GM03348 (cell line): Measurements from ENCODE around the gene FARP1.

ENCODE experiments used
- DNase-seq: peaks from one replicate; pipeline ENCODE4 v3.0.0; 2012; ENCODE audit warnings: low spot score

FARP1 gene

GRCh38 chr13:98482476-98483444 is 339.9 kb downstream of the FARP1 start:
- DNase-seq, result peak; percentile 75

- no peak for DNase-seq
Observed at GRCh38 chr13:98483601-98484288, 340.9 kb downstream of the FARP1 start.

GRCh38 chr13:98484289-98485219 is 341.7 kb downstream of the FARP1 start:
- DNase-seq, result peak; percentile 89

DNA sequence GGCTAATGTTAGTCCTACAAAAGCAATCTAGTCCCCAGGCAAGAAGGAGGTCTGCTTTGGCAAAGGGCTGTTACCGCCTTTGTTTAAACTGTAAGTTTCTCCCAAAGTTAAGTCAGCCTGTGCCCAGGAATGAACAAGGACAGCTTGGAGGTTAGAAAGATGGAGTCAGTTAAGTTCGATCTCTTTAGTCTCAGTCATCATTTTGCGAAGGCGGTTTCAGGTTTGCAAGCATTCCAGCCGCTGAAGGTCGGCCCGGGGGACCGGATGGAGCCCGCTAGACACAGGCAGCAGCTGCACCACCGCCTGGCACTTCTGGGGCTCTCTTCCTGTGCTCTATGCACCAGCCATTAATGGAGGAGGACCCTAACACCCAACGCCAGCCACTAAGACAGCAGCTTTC is 342.7 kb downstream of the FARP1 start:
- DNase-seq, result no peak

GRCh38 chr13:98486412-98486811 is 343.5 kb downstream of the FARP1 start:
- no peak for DNase-seq

DNA sequence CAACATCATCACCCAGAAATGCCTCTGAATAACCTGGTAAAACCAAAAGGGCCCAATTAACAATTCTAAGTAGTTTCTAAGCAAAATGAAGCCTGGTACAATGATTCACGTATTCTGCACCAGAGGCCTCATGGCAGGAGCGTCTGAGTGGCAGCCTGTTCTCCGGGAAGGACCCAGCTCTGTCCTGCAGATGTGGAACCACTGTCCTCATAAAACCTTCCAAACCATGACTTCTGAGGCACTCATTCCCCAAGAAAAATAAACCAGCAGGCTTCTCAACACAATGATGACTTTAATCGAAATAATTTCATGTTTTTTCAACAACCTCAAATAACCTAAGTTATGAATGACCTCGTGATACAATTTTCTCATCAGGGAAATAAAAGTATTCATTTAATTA is 344.1 kb downstream of the FARP1 start:
- DNase-seq, result no peak

GRCh38 chr13:98487522-98487921 is 344.6 kb downstream of the FARP1 start:
- no peak for DNase-seq

DNA sequence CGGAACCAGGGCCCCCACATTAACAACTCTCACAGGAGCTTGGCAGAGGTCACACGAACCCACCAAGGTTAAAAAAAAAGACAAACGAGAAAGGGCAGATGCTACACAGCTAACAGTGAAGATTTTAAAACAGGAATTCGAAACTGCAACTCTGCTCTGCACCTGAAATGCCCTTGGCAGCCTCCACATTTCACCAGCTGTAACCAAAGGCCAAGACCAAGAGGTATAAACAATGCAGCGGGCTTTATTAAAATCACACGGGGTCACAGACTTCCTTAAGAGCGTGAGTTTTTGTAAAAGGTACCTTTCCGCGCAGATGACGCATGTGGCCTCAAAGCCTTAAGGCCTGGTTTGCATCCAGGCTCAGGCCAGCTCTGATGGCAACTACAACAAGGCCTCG is 345.8 kb downstream of the FARP1 start:
- no peak for DNase-seq

DNA sequence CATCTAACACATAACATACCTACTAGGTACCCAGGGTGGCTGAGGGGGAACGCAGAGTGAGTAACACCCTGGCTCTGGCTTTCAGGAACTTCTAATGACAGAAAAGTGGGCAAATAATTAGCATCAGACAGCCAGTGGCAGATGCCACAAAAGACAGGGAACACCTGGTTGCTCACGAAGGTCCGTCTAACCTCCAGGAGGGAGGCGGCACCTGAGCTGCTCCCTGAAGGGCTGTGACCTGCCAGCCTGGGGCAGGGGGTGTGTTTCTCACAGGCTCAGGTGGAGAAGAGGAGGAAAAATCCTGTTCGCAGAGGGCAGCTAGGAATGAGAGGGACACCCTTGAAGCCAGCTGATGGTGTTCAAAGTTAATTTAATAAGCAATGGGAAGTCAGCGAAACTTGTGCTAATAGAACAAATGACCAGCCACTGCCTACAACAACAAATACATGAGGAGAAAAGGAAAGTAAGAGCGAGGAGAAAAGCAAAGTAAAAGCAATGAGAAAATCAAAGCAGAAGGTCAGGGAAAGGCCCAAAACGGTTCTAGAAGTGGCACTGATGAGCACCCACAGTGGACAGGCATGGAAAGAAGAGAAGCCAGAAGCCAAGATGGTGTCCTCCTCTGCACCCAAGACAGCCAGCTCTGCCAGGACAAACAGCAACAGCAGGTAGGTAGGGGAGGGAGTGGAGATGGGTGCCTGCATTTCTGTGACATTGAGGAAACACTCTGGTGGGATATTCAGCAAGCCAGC is 346.7 kb downstream of the FARP1 start:
- no peak for DNase-seq

- DNase-seq, result no peak
Observed at GRCh38 chr13:98490195-98490836, 347.4 kb downstream of the FARP1 start.

DNA sequence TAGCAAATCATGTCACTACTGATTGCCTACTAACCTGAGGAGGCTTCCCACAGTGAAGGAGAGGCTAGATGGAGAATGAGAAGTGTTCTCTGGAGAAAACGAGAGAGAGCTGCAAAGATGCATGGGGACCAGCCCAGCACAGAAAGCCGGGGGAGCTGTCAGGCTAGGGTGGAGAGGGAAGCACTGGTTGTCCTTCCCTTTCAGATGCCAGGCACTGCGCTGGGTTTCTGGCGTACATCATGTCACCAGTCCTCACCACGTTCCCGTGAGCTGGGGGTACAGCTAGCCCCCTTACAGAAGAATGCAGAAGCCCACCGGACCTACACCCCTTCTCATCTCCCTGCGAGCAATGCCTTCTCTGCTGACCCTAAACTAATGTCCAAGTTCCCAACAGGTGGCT is 348.0 kb downstream of the FARP1 start:
- no peak for DNase-seq

DNA sequence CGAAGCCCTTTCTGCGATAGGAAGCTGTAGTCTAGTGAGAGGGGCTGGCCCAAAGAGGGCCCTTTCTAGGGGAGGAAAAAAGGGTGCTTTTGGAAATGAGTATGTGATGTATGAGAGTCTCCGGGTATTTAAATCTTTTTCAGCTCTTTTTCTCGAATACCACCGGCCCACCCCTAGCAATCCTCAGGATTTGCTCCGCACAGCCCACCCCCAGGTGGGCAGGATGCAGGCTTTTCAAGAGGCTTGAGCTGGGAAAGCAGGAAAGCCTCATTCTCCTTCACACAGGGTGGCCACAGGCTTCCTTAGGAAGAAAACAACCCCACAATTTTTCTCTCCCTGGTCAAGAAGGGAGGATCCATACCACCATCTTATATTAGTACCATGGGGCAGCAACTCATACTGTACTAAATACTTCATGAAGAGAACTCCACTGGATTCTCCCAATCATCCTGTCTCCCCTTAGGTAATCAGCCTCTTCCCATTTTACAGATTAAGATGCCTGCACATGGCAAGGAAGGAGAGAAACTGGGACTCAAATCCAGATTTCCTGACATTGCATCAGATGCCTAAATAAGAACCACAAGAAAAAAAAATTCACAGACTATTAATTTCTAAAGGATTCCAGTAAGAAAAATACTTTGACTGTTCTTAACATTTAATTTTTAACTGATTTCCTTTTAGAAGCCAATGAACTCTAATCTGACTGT is 349.6 kb downstream of the FARP1 start:
- peak; percentile 36 for DNase-seq

DNA sequence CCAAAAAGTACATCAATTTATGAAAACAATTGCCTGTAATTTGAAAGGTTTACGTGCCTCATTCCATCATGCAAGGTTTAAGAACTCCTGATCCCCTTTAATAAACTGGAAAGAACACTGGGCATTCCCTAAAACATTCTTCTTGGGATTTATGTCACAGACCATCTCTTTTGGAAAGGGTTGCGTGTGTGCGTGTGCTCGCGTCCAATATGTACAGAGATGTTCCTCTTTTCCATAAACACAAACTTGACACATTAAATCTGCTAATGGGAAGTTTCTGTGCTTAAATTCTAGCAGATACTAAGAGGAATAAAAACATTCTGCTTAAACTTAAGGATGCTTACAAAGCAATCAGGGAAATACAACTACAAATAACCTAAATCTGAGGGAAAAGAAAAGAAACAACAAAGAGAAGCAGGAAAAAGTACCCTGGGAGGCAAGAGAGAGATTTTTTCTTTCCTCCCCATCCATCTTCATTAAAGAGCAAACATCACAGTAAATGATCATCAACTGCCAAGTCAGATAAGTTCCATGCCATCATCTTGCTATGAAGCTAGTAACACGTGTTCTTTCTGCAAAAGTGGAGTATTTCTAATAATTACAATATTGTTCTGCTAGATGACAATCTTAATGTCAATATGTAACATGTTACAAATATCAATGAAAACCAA is 350.3 kb downstream of the FARP1 start:
- DNase-seq, result no peak

GRCh38 chr13:98494769-98495168 is 351.9 kb downstream of the FARP1 start:
- no peak for DNase-seq

DNA sequence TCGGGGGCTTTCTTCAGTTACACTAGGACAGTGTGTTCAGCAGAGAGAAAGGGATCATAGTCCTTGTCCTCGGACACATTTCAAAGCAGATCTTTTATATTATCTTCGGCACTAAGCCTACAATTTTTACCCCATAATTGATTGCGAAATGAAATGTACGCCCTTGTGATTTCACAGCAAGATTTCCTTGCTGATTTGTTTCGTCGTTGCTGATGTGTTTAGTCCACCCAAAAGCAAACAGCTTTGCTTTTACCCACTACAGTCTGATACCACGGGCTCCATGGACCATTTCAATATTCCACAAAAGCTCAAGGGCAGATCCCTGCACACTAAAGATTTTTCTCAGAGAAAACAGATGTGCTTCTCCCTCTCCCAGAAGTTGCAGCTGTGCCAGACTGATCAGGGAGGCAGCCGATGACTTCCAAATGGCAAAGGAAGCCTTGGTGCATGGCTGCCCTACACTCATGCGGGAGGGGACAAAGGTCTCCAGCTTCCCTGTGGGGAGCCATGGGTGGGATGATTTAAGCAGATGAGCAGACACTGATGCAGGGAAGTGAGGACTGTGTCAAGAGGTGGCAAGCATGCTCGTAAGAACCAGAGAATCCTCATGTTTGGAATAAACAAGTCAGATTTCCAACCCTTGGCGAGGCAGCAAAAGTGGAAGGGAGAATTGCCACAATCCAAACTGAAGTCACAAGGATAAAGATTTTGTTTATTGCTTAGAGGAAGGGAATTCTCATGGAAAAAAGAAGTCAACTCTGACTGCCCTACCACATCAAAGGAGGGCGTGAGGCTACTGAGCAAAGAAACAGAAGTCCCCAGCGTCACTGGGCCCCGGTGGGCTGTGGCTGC is 353.0 kb downstream of the FARP1 start:
- peak; percentile 61 for DNase-seq

- no peak for DNase-seq
Observed at GRCh38 chr13:98496479-98496791, 353.5 kb downstream of the FARP1 start.

DNA sequence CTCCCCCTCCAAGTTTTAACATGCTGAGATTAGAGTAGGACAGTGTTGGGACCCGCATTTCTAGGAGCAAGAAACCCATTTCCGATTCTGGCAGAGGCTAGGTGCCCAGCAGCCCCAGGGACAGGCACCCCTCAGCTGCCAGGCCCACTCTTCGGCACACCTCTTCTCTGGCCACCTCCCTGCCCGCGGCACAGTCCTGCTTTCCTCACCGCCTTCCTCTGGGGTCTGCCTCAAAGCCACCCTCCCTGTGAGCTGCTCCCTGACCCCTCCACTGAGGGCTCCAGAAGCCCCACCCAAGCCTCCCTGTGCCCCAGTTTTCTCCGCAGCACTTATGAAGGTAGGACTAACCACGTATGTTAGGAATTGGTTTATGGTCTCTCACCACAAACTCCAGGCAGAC is 354.1 kb downstream of the FARP1 start:
- DNase-seq, result no peak

DNA sequence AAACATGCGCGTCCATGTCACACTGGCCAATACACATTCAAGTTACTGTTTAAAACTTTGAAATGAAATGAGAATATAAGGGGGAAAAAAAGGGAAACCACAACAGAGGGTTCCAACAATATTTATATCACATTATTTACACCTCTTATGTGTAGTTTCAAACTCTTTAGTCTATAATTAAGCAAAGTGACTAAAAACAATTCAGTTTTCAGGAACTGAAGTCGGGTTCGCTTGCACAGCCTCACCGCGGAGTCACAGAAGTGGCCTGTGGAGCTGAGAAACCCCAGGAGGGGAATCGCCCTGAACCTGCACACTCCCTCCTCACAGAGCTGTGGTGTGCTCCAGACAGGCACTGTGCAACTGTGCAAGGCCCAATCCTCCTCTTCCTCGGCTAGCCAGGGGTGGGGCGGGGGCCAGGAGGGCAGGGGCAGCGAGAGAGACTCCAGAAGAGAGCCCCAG is 358.1 kb downstream of the FARP1 start:
- no peak for DNase-seq
